Measurements from ENCODE around the gene POU2F1.

Gene POU2F1

GRCh38 chr1:167472752-167473521 lies 252.3 kb downstream of the POU2F1 start:
- no peak for DNase-seq

- no peak for DNase-seq
Observed at GRCh38 chr1:167473761-167474160, 253.1 kb downstream of the POU2F1 start.

GRCh38 chr1:167474191-167474641 lies 253.5 kb downstream of the POU2F1 start:
- no peak for DNase-seq

- DNase-seq: no peak
Observed at GRCh38 chr1:167476061-167476460, 255.4 kb downstream of the POU2F1 start.

Measured in Kasumi-1 (cell line).